Esophagus muscularis mucosa (tissue), 4 donors: ENCODE data around the gene RPAP3. TPM values are rescaled to one million over a fixed set of nuclear protein-coding genes. Genes with fewer than 3 reads are reported as not detected.

ENCODE experiments used
- DNase-seq: peaks from one replicate; pipeline ENCODE4 v3.0.0-alpha.2; 2017; ENCODE audit errors: extremely low spot score
- H3K27ac ChIP-seq, 4 donors: fragments of 200-600 bp; sonication (generic); replicated peaks in 1 of 4; 1 replicate in 3 of 4; 2 replicates in 1 of 4; pipeline ENCODE4 v1.5.1; 2016 to 2019; ENCODE audit warnings: mild to moderate bottlenecking in 1 of 4
- H3K27me3 ChIP-seq, 4 donors: fragments of 200-600 bp; sonication (generic); one replicate each; pipeline versions ENCODE4 v1.5.1 to v1.6.0; 2016 to 2019
- H3K36me3 ChIP-seq, 4 donors: fragments of 200-600 bp; sonication (generic); one replicate each; pipeline ENCODE4 v1.5.1; 2016 to 2019
- H3K4me1 ChIP-seq, 4 donors: fragments of 200-600 bp; sonication (generic); one replicate each; pipeline ENCODE4 v1.5.1; 2016 to 2019
- H3K4me3 ChIP-seq, 4 donors: fragments of 200-600 bp; sonication (generic); 1 replicate in 2 of 4; 2 replicates in 2 of 4; pipeline ENCODE4 v1.5.1; 2016 to 2019; ENCODE audit warnings: mild to moderate bottlenecking in 4 of 4, moderate library complexity in 1 of 4
- H3K9me3 ChIP-seq, 4 donors: fragments of 200-600 bp; sonication (generic); 1 replicate in 3 of 4; 2 replicates in 1 of 4; pipeline ENCODE4 v1.5.1; 2016 to 2019
- EP300 ChIP-seq: sonication (generic); formaldehyde crosslinking; IDR thresholded peaks from one replicate; pipeline ENCODE4 v1.6.1; 2017; ENCODE audit warnings: antibody characterized with exemption
- POLR2A ChIP-seq: fragments of 450-650 bp; IDR thresholded peaks from one replicate; pipeline ENCODE4 v1.6.1; 2017; ENCODE audit warnings: antibody characterized with exemption, moderate library complexity, mild to moderate bottlenecking, low read depth
- POLR2AphosphoS5 ChIP-seq, 2 donors: sonication (generic); formaldehyde crosslinking; IDR thresholded peaks; one replicate each; pipeline ENCODE4 v1.6.1; 2017; ENCODE audit warnings: antibody characterized with exemption in 2 of 2
- WGBS: methylation state at CpG from one replicate; pipeline ENCODE4 v1.1.5; 2018; 5-methylcytosine and 5-hydroxymethylcytosine counted together
- intact Hi-C: fragments of 100-400 bp; cut with DNase I; formaldehyde crosslinking; loops from one replicate; pipeline ENCODE4 v1.15.1; 2023
- total RNA-seq, 4 donors: library from RNA; depleted of rRNA; stranded (reverse); fragments of >200 nt; gene quantifications; one replicate each; pipeline versions ENCODE4 v1.1.0 to v1.2.1, GENCODE V29; 2016
- TF ChIP-seq, protein P1 (sequence below), 3 experiments: fragments of 200-600 bp in 2 of 3; fragments of 450-650 bp in 1 of 3; sonication (generic) in 2 of 3; IDR thresholded peaks; one replicate each; pipeline ENCODE4 v1.5.1; 2017 to 2019; ENCODE audit warnings: antibody characterized with exemption in 3 of 3, mild to moderate bottlenecking in 2 of 3, moderate library complexity in 1 of 3

Gene RPAP3
- total RNA-seq, 4 donors from 2014 or later: 10.3 to 17.9 (median 13.5) TPM

DNA sequence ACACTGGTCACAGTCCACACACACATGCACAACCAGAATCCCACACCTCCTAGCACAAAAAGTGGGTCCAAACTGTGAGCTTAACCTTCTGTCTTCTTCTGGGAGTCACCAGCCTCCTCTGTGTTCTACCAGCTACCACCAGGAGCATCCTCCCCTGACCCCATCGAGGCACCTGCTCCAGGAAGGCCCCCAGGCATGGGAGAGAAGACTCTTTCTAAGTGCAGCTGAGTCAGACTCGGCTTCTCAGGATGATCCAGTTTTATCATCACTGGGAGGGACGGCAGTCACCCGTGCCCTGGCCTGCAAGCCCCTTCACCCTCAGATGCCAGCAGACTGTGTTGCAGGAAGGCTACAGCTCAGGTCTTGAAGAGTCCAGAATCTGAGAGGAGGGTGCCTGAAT, 27.3 kb upstream of the RPAP3 start:
- Histone ChIP-seq H3K9me3 (no peaks in the 10 kb centered on the region), H3K27ac (no peak overlapping the region), H3K27me3 (no peaks in the 10 kb centered on the region), H3K36me3 (peaks cover 0 to 5% (median 0%) of the 10 kb centered on the region in 4 donors), H3K4me3 (no peak overlapping the region), H3K4me1 (peaks cover 48 to 63% (median 54%) of the 10 kb centered on the region in 4 donors)
- intact Hi-C loops: no loop called here
- TF ChIP-seq POLR2A (no peak), EP300 (no peak), POLR2AphosphoS5 (IDR thresholded peaks at IDR 0.05) (no peak)
- TF ChIP-seq, protein P1, sequence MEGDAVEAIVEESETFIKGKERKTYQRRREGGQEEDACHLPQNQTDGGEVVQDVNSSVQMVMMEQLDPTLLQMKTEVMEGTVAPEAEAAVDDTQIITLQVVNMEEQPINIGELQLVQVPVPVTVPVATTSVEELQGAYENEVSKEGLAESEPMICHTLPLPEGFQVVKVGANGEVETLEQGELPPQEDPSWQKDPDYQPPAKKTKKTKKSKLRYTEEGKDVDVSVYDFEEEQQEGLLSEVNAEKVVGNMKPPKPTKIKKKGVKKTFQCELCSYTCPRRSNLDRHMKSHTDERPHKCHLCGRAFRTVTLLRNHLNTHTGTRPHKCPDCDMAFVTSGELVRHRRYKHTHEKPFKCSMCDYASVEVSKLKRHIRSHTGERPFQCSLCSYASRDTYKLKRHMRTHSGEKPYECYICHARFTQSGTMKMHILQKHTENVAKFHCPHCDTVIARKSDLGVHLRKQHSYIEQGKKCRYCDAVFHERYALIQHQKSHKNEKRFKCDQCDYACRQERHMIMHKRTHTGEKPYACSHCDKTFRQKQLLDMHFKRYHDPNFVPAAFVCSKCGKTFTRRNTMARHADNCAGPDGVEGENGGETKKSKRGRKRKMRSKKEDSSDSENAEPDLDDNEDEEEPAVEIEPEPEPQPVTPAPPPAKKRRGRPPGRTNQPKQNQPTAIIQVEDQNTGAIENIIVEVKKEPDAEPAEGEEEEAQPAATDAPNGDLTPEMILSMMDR (IDR thresholded peaks at IDR 0.05): no peak
- 83% methylated on average over 4 of the region's 4 CpGs for WGBS
- DNase-seq: no peak

DNA sequence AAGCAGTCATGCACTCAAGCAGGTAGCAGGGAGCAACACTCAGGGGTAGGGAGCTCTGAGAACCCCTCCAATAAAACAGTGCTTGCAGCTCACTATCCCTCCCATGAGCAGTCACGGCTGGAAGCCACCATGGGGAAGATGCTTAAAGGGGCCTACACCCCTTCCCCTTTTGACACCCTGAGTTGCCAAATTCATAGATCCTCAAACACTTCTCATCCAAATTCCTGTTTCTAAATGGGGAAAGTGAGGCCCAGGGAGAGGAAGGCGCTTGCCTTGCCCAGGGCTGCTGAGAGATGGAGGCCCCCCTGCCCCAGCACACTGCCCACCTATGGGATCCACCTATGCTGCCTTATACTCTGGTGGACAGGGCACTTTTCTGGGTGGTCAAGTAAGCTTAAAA, 26.7 kb upstream of the RPAP3 start:
- Histone ChIP-seq H3K4me3 (no peak overlapping the region), H3K27ac (no peak overlapping the region), H3K36me3 (no peaks in the 10 kb centered on the region), H3K4me1 (peaks cover 42 to 56% (median 48%) of the 10 kb centered on the region in 4 donors), H3K9me3 (no peaks in the 10 kb centered on the region), H3K27me3 (no peaks in the 10 kb centered on the region)
- intact Hi-C loops: no loop called here
- 80% methylated on average over 2 of the region's 2 CpGs for WGBS
- DNase-seq: no peak
- TF ChIP-seq POLR2A (no peak), EP300 (no peak), POLR2AphosphoS5 (IDR thresholded peaks at IDR 0.05) (no peak)
- TF ChIP-seq, protein P1 (IDR thresholded peaks at IDR 0.05): no peak

DNA sequence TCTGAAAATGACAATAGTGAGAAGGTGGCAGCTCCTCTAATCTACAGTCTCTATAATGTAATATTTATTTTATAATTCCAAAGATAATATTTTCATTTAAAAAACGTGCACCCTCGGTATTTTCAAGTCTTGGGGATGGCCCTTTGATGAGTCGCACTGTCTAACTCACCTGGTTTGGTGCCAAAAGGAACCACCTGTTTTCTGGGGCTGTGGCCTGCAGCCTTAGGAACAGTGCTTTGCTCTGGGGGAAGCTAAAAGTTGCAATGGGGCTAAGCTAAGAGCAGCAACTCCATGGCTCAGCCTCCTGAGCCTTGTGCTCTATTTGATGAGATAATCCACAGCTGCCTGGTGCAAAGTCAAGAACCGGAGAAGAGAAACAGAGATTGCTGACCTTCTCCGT, 25.9 kb upstream of the RPAP3 start:
- H3K27ac ChIP-seq: no peak overlapping the region
- no peak for DNase-seq
- WGBS: 67% methylated on average over 5 of the region's 5 CpGs
- no peak for TF ChIP-seq EP300
- TF ChIP-seq POLR2AphosphoS5 (IDR thresholded peaks at IDR 0.05): no peak
- H3K36me3 ChIP-seq: no peaks in the 10 kb centered on the region
- peaks cover 34 to 48% (median 40%) of the 10 kb centered on the region in 4 donors for H3K4me1 ChIP-seq
- intact Hi-C loops: no loop called here
- no peaks in the 10 kb centered on the region for H3K27me3 ChIP-seq
- no peaks in the 10 kb centered on the region for H3K9me3 ChIP-seq
- H3K4me3 ChIP-seq: no peak overlapping the region

DNA sequence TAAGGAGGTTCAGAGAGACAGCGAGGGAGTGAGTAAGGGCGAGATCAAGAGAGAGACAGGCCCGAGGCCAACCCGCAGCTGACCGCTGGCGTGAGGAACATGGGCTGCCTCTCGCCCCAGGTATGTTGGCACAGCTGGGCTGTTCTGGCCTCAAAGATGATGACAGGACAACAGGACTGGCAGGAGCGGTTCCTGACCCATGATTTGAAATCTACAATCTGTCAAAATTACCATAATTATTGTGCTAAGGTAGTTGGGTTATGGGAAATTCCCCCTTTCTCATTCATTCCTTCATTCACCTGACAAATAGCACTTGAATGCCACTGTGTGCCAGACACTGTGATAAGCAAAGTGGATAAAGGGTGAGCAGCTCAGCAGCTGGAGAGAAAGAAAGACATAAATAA, 24.5 kb upstream of the RPAP3 start:
- Histone ChIP-seq H3K36me3 (no peaks in the 10 kb centered on the region), H3K9me3 (no peaks in the 10 kb centered on the region), H3K27me3 (no peaks in the 10 kb centered on the region), H3K4me1 (peaks cover 20 to 35% (median 26%) of the 10 kb centered on the region in 4 donors), H3K4me3 (no peak overlapping the region), H3K27ac (peak overlapping the region in 1 of 4 donors; percentile 8)
- no peak for DNase-seq
- WGBS: 77% methylated on average over 8 of the region's 8 CpGs
- intact Hi-C loops: no loop called here
- TF ChIP-seq, protein P1 (IDR thresholded peaks at IDR 0.05): no peak
- no peak for TF ChIP-seq POLR2A
- no peak for TF ChIP-seq EP300
- no peak for TF ChIP-seq POLR2AphosphoS5 (IDR thresholded peaks at IDR 0.05)

DNA sequence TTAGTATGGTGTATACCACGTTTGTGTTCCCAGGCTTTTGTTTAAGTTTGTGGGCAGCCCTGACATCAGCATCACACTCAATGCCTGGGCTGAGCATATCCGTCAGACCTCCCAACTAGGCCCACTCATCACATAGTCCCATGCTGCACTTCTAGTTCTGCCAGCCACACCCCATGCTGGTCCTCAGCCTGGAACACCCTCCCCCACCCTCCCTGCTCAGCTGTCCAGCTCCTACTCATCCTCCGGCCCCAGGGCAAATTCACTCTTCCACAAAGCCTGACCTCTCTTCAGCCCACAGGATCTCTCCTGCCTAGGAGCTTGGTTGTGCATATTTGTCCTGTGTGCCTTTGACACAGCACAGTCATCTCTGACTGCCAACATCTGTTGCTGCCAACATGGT, 23.4 kb upstream of the RPAP3 start:
- Histone ChIP-seq H3K27ac (no peak overlapping the region), H3K36me3 (no peaks in the 10 kb centered on the region), H3K9me3 (no peaks in the 10 kb centered on the region), H3K27me3 (no peaks in the 10 kb centered on the region), H3K4me1 (peaks cover 9 to 24% (median 15%) of the 10 kb centered on the region in 4 donors), H3K4me3 (no peak overlapping the region)
- WGBS: 70% methylated on average over 3 of the region's 3 CpGs
- DNase-seq: no peak
- intact Hi-C loops: no loop called here
- TF ChIP-seq POLR2A (no peak), POLR2AphosphoS5 (IDR thresholded peaks at IDR 0.05) (no peak), EP300 (no peak)
- TF ChIP-seq, protein P1 (IDR thresholded peaks at IDR 0.05): no peak
